Measurements from ENCODE around the gene GPR62.
A peak's percentile ranks its signal among the peaks of the same experiment; 100 is the strongest.

The GPR62 gene

GRCh38 chr3:51955893-51956770 is 951 bp downstream of the GPR62 start:
- peak; percentile 87 for DNase-seq

DNA sequence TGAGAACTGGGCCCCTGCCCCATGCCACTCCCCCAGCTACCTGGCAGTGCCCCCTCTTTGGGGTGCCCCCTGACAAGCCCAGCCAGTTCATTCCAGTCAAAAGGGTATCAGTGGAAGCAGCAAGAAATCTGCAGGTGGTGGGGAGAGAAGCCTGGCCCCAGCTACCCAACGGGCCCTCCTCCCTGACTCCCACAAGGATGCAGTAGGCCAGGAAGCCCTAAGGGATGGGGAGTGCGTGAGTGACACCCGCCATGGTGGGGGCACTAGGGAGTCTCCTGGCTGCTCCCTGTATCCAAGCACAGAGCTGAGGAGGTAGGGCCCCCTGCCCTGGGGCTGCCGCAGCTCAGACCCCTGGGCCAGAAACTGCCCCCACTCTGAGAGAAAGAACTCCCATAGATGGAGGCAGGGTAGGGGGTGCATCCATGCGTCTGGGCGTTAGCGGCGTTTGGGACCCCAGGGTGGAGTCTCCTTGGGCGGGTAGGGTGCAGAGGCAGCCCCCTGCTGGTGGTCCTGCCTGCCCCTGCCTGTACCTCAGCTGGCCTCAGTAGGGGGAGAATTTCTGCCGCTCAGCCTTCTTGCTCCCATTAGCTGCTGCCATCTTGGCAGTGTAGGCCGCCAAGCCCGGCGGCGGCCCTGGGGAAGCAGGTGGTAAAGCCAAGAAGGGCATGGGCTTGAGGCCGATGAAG is 2.5 kb downstream of the GPR62 start:
- DNase-seq, result no peak

GRCh38 chr3:51958603-51959521 is 3.7 kb downstream of the GPR62 start:
- DNase-seq, result no peak

DNA sequence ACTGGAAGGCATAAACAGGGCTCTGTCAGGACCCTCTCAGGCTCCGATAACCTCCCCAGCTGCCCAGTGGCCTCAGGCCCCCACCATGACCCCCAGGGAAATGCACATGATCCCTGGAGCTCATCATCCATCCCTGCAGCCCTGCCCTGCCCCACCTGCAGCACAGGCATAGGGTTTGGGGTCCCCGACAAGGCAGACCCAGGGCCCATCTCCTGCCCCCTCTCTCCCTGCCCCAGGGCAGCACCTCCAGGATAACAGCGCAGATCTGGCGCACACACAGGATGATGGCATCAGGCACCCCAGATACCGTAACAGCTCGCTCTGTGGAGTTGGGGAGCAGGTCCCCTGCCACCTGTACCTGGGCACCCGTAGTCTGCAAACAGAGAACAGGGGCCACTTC is 4.5 kb downstream of the GPR62 start:
- no peak for DNase-seq

- no peak for DNase-seq
Observed at GRCh38 chr3:51960386-51960785, 5.2 kb downstream of the GPR62 start.

GRCh38 chr3:51961011-51961410 is 5.8 kb downstream of the GPR62 start:
- DNase-seq, result no peak

GRCh38 chr3:51961602-51962569 is 6.7 kb downstream of the GPR62 start:
- DNase-seq, result no peak

GRCh38 chr3:51962854-51963530 is 7.8 kb downstream of the GPR62 start:
- DNase-seq, result no peak

GRCh38 chr3:51963951-51964451 is 8.8 kb downstream of the GPR62 start:
- DNase-seq, result no peak

DNA sequence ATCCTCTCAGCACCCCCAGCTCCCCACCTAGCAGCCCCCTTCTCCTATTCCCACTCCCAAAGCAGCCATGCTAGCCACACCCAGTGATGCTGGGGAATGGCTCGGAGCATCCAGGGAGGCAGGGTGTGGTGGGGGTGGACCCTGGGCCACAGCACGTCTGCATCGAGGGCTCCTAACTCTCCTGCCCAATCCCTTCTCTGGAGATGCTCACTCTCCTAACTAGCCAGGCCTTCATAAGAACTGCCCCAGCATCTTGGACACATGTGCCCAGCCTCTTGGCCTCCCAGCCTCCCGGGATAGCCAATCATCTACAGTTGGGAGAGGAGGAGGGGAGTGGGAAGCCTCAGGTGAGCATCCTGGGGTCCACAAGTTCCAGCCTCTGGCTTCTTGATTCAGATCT is 9.3 kb downstream of the GPR62 start:
- no peak for DNase-seq

- no peak for DNase-seq
Observed at GRCh38 chr3:51966016-51966415, 10.8 kb downstream of the GPR62 start.

DNA sequence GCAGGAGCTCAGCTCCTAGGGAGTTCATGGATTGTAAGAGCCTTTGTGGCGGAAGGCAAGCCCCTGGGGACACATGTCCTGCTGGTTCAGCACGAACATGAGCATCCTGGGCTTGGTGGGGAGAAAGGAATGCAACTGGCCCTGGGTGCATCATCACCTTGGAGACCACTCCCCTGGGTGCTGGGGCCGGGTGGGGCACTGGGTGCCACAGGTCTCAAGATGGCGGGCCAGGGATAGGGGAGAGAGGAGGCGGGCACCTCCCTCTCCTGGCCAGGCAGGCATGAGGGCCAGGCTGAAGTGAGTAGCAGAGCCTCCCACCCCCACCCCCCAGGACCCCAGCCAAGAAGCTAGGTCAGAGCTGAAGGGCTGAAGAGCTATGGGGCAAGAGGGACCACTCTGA is 11.3 kb downstream of the GPR62 start:
- no peak for DNase-seq

GRCh38 chr3:51966922-51967383 is 11.8 kb downstream of the GPR62 start:
- no peak for DNase-seq

DNA sequence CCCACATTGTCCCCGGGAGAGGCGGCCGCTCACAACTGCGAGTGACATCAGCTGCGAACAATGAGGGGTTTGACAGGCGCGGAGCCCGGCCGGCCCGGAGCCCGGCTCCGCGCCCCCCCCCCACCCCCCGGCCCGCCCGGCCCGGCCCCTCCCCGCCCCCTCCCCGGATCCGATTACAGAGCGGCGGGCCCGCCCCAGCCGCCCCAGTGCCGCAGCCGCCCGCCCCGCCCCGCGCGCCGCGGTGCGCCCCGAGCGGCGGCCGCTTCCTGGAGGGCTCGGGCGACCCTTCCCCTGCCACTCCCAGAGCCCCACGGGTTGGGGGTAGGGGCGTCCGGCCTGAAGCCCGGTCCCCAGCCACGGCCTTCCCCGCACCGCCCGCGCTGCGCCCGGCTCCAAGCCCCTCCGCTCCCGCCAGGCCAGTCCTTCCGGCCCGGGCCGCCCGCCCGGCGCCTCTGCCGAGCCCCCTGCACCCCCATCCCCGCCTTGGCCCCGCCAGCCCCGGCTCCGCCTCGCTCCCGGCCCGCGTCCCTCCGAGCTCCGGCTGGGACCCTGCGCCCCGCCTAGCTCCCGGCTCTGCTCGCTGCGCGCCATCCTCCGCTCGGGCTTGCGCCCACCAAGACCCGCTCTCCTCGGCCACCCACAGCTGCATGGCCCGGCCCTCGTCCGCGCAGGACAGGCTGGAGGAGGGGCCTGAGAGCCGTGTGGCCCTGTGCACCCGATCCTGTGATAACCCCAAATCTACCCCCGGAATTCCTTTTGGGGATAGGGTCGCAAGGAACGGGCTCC is 12.4 kb downstream of the GPR62 start, which contains the start of gene PCBP4:
PCBP4 (minus strand) TSS at position 71 of the 786 bp plus-strand sequence. CDS start 6,214 bp downstream, outside the sequence.
- peak; percentile 91 for DNase-seq

- no peak for DNase-seq
Observed at GRCh38 chr3:51968170-51968775, 13.1 kb downstream of the GPR62 start.

DNA sequence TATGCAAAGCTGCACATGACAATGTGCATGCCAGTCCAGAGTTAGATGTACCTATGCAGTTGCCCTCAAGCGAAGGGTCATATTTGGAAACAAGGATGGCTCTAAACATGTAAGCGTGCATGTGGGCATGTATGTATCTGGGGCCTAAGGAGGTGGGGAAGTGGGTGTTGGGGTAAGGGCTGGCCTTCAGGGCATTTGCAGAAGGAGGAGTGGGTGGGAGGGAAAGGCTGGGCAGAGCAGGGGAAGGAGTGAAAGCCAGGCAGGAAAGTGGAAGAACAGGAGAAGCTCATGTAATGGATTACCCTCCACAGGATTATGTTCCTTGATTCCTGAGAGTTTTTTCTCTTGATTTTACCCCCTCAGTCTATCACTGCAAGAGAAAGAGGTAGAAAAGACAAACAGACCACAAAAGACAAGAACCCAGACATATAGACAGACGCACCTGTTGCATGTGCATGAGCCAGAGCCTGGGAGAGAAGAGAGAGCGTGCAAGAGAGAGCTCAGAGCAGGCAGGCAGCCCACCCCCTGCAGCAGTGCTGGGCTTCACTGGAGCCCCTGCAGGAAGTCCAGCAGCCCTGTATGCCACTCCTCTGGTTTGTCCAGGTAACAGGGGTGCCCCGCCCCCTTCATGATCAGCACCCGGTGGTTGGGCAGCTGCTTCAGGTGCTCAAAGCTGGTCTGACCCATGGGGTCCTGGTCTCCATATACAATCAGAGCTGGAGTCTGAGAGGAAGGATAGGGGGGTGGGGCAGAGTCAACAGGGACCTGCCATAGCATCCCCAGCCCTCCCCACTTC is 13.9 kb downstream of the GPR62 start:
- DNase-seq, result no peak

DNA sequence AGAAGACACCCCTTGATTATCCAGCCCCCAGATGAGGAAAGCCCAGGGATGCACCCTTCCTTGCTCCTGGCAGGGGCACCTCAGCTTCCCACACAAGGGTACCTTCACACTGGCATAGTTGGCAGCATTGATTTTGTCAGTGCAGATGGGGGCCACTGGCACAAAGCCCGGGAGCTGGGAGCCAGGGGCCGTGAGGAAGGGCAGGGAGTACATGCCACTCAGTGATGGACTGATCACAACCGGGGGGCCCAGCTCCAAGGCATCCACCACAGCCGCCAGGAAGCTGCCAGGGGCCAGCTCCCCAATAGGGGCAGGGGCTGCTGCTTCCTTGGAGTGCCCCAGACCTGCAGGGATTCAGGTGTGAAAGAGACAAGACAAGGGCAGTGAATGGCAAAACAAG is 14.7 kb downstream of the GPR62 start:
- no peak for DNase-seq

DNA sequence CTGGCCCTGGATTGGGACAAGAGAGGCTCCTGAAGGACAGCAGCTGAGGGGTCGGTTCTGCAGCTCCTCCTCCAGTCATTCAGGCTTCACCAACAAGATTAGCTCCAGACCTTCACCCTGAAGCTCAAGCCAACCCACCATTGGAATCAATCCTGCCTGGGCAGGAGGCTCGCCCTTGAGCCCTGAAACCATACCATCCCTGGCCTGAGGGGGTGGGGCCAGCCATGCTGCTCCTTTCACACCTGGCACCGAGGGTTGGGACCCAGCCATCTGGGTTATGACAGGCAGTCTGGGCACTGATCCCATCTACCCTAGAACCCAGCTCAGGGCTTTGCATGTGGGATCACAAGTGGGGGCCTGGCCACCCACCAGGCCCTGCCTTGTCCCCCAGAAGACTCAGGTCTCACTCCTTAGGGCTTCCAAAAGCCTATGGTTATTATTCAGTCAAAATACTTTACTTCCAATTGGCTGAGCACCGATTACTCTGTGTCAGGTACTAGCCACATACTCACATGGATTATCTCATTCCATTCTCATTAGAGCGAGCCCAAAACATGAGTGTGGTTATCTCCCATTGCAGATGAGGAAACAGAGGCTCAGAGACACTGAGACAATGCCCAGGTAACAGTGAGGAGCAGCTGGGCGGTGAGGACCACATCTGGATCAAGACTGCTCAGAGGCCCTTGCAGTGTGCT is 15.6 kb downstream of the GPR62 start:
- no peak for DNase-seq
